Thymus (tissue), 11 donors: ENCODE measurements around the gene RIOX2. TPM values are rescaled to one million over a fixed set of nuclear protein-coding genes. Genes with fewer than 3 reads are reported as not detected.

Source experiments
- DNase-seq, 9 donors: peaks; one replicate each; pipeline ENCODE4 v3.0.0-alpha.2; 2013; ENCODE audit warnings: low spot score in 9 of 9, low read depth in 6 of 9, missing footprints in 1 of 9
- H3K27ac ChIP-seq, 2 donors: one replicate each; pipeline ENCODE4 v1.5.1; 2013; ENCODE audit warnings: control low read depth in 1 of 2, low read depth in 1 of 2, low read length in 1 of 2, mild to moderate bottlenecking in 1 of 2, moderate library complexity in 1 of 2
- H3K27me3 ChIP-seq, 2 donors: one replicate each; pipeline ENCODE4 v1.5.1; 2013; ENCODE audit warnings: low read length in 1 of 2; ENCODE audit not compliant: control insufficient read depth in 2 of 2, insufficient read depth in 1 of 2
- H3K36me3 ChIP-seq, 2 donors: one replicate each; pipeline ENCODE4 v1.5.1; 2013; ENCODE audit warnings: low read length in 1 of 2, mild to moderate bottlenecking in 1 of 2, moderate library complexity in 1 of 2; ENCODE audit not compliant: control insufficient read depth in 2 of 2, insufficient read depth in 2 of 2
- H3K4me1 ChIP-seq, 2 donors: one replicate each; pipeline ENCODE4 v1.5.1; 2013; ENCODE audit warnings: low read length in 2 of 2; ENCODE audit not compliant: control insufficient read depth in 2 of 2, insufficient read depth in 2 of 2
- H3K4me3 ChIP-seq, 2 donors: one replicate each; pipeline ENCODE4 v1.5.1; 2013; ENCODE audit warnings: low read length in 2 of 2, control low read depth in 1 of 2, mild to moderate bottlenecking in 1 of 2
- H3K9me3 ChIP-seq, 2 donors: one replicate each; pipeline ENCODE4 v1.5.1; 2013; ENCODE audit warnings: low read length in 1 of 2, mild to moderate bottlenecking in 1 of 2; ENCODE audit not compliant: control insufficient read depth in 2 of 2, insufficient read depth in 1 of 2
- WGBS: extraction: QIAGEN DNeasy Blood & Tissue Kit; methylation state at CpG from one replicate; pipeline ENCODE4 v1.1.7; 2013; 5-methylcytosine and 5-hydroxymethylcytosine counted together
- polyA plus RNA-seq: library from polyadenylated mRNA; stranded (reverse); fragments of 200-250 nt; gene quantifications from one replicate; pipeline ENCODE4 v1.2.3, GENCODE V29; 2013
- total RNA-seq: library from RNA; stranded (reverse); fragments of 120-200 nt; gene quantifications from one replicate; pipeline ENCODE4 v1.2.4, GENCODE V29; 2013
- donor health status: healthy.

The RIOX2 gene
- total and polyA plus RNA-seq, 2 donors: 16.9 to 26.2 TPM

- Histone ChIP-seq H3K9me3 (no peaks in the 10 kb centered on the region), H3K27me3 (no peaks in the 10 kb centered on the region), H3K36me3 (no peaks in the 10 kb centered on the region), H3K27ac (no peak overlapping the region), H3K4me3 (no peak overlapping the region), H3K4me1 (no peaks in the 10 kb centered on the region)
- 97% methylated on average over 3 of the region's 3 CpGs for WGBS
- no peak for DNase-seq
These were observed 75.7 kb downstream of the RIOX2 start for GRCh38 chr3:97896547-97896946.

- Histone ChIP-seq H3K4me1 (no peaks in the 10 kb centered on the region), H3K4me3 (no peak overlapping the region), H3K27ac (no peak overlapping the region), H3K27me3 (no peaks in the 10 kb centered on the region), H3K36me3 (no peaks in the 10 kb centered on the region), H3K9me3 (no peaks in the 10 kb centered on the region)
- 96% methylated on average over 1 of the region's 1 CpG for WGBS
- no peak for DNase-seq
These were observed 76.1 kb downstream of the RIOX2 start for GRCh38 chr3:97896129-97896528.

GRCh38 chr3:97895216-97895615 is 77.0 kb downstream of the RIOX2 start:
- H3K27me3 ChIP-seq: no peaks in the 10 kb centered on the region
- WGBS: 80% methylated on average over 3 of the region's 3 CpGs
- no peaks in the 10 kb centered on the region for H3K36me3 ChIP-seq
- no peaks in the 10 kb centered on the region for H3K4me1 ChIP-seq
- no peak for DNase-seq
- H3K27ac ChIP-seq: no peak overlapping the region
- H3K4me3 ChIP-seq: no peak overlapping the region
- no peaks in the 10 kb centered on the region for H3K9me3 ChIP-seq

- no peak for DNase-seq
- Histone ChIP-seq H3K27ac (no peak overlapping the region), H3K36me3 (no peaks in the 10 kb centered on the region), H3K9me3 (no peaks in the 10 kb centered on the region), H3K4me3 (no peak overlapping the region), H3K27me3 (no peaks in the 10 kb centered on the region), H3K4me1 (no peaks in the 10 kb centered on the region)
- 96% methylated on average over 1 of the region's 1 CpG for WGBS
These were observed 79.4 kb downstream of the RIOX2 start for GRCh38 chr3:97892852-97893251.

Other genes with a start within 250 kb of the RIOX2 start
- gene ARL6, start 207.7 kb downstream of the RIOX2 start, total RNA-seq: 5.8 TPM
- 3.8 TPM for gene ARL6, start 207.7 kb downstream of the RIOX2 start, polyA plus RNA-seq
- gene CRYBG3, start 150.4 kb downstream of the RIOX2 start, total RNA-seq: 9.2 TPM
- 5.4 TPM for gene CRYBG3, start 150.4 kb downstream of the RIOX2 start, polyA plus RNA-seq
- gene GABRR3, start 62.9 kb upstream of the RIOX2 start, total RNA-seq: 0.05 TPM
- gene GABRR3, start 62.9 kb upstream of the RIOX2 start, polyA plus RNA-seq: 0.02 TPM
- not detected for gene OR5AC2, start 114.7 kb upstream of the RIOX2 start, total RNA-seq
- not detected for gene OR5AC2, start 114.7 kb upstream of the RIOX2 start, polyA plus RNA-seq
- not detected for gene OR5H1, start 158.3 kb upstream of the RIOX2 start, total RNA-seq
- gene OR5H1, start 158.3 kb upstream of the RIOX2 start, polyA plus RNA-seq: not detected
- not detected for gene OR5H14, start 175.0 kb upstream of the RIOX2 start, total RNA-seq
- not detected for gene OR5H14, start 175.0 kb upstream of the RIOX2 start, polyA plus RNA-seq
- gene OR5H15, start 194.3 kb upstream of the RIOX2 start, total RNA-seq: not detected
- gene OR5H15, start 194.3 kb upstream of the RIOX2 start, polyA plus RNA-seq: not detected